ENCODE measurements around the gene KNCN.

The KNCN gene

DNA sequence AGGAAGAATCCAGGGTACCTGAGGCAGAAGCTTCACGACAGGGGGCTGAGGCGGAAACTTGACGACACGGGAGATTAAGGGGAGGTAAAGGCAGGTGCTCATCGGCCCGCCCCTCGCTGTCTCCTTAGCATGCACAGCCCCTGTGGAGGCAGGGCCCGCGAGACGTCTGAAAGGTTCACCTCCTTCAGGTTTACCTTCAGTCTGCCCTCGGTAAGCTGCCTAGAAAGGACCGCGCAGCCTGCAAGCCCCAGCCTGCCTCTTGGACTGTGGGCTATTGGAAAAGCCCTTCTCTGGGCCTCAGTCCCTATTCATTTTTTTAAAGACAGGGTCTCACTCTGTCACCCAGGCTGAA lies 28.5 kb downstream of the KNCN start:
- TF ChIP-seq, protein P1, sequence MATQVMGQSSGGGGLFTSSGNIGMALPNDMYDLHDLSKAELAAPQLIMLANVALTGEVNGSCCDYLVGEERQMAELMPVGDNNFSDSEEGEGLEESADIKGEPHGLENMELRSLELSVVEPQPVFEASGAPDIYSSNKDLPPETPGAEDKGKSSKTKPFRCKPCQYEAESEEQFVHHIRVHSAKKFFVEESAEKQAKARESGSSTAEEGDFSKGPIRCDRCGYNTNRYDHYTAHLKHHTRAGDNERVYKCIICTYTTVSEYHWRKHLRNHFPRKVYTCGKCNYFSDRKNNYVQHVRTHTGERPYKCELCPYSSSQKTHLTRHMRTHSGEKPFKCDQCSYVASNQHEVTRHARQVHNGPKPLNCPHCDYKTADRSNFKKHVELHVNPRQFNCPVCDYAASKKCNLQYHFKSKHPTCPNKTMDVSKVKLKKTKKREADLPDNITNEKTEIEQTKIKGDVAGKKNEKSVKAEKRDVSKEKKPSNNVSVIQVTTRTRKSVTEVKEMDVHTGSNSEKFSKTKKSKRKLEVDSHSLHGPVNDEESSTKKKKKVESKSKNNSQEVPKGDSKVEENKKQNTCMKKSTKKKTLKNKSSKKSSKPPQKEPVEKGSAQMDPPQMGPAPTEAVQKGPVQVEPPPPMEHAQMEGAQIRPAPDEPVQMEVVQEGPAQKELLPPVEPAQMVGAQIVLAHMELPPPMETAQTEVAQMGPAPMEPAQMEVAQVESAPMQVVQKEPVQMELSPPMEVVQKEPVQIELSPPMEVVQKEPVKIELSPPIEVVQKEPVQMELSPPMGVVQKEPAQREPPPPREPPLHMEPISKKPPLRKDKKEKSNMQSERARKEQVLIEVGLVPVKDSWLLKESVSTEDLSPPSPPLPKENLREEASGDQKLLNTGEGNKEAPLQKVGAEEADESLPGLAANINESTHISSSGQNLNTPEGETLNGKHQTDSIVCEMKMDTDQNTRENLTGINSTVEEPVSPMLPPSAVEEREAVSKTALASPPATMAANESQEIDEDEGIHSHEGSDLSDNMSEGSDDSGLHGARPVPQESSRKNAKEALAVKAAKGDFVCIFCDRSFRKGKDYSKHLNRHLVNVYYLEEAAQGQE (IDR thresholded peaks at IDR 0.05; ENCODE audit: insufficient read depth in 1 of 2, low read depth in 2 of 2, low read length in 2 of 2), result no peak

DNA sequence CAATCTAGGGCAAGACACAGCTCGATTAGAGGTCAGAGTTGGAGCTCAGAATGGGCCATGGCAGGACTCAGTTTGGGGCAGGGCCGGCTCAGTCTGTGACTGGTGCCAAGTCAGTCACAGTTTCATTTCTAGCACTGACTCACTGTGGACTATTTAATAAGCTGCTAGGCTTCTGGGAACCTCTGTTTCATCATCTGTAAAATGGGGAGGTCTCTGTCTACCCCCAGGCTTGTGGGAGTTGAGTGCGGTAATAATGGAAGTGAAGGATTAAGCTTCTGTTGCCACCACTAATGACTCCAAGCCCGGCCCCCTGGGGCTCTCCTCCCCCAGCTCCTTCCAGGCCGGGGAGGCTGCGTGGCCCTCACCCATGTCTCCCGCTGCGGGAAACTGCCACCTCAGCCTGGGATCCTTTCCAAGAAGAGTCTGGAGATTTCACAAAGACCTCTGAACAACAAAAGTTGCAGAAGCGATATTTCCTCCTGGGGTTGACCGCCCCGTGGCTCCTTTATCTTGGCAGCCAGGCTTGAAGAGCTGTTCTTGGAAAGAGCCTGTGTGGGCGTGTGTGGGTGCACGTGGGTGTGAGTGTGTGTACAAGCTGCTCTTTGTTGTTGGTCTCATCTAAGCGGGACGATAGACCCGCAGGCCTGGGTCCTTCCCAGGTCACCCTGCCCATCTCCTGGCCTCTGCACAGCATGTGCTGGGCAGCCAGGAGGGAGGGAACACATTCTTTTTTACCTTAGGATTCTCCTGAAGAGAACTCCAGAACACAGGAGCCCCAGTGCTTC lies 29.1 kb downstream of the KNCN start:
- TF ChIP-seq FOXP2 (optimal IDR thresholded peaks at IDR 0.05; ENCODE audit: borderline replicate concordance, extremely low read depth, extremely low read length, insufficient read depth) (no peak), POLR2AphosphoS5 (IDR thresholded peaks at IDR 0.05; ENCODE audit: low read depth, low read length) (no peak), SIN3A (IDR thresholded peaks at IDR 0.05; ENCODE audit: borderline replicate concordance, insufficient read depth, low read length) (no peak), TAF1 (IDR thresholded peaks at IDR 0.05; ENCODE audit: borderline replicate concordance, insufficient read depth, low read length) (no peak)
- TF ChIP-seq, protein P1 (IDR thresholded peaks at IDR 0.05; ENCODE audit: insufficient read depth in 1 of 2, low read depth in 2 of 2, low read length in 2 of 2), result no peak

DNA sequence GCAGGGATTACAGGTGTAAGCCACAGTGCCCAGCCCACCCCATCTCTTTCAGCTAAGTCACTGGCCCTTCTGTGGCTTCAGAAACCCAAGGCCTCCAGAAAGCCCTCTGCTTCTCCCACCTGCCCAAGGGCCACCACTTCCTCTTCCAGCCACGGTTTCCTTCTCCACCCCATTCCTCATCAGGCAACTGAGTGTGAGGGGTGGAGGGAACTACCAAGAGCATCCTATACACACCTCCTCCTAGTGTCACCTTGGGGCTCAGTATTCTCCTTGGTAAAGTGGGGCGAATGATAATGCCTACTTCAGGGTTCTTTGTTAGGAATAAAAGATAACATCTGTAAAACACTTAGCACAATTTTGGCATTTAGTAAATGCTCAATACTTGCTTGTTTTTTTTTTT lies 30.0 kb downstream of the KNCN start:
- no peak for TF ChIP-seq SIN3A (IDR thresholded peaks at IDR 0.05; ENCODE audit: borderline replicate concordance, insufficient read depth, low read length)
- TF ChIP-seq, protein P1 (IDR thresholded peaks at IDR 0.05; ENCODE audit: insufficient read depth in 1 of 2, low read depth in 2 of 2, low read length in 2 of 2), result no peak

DNA sequence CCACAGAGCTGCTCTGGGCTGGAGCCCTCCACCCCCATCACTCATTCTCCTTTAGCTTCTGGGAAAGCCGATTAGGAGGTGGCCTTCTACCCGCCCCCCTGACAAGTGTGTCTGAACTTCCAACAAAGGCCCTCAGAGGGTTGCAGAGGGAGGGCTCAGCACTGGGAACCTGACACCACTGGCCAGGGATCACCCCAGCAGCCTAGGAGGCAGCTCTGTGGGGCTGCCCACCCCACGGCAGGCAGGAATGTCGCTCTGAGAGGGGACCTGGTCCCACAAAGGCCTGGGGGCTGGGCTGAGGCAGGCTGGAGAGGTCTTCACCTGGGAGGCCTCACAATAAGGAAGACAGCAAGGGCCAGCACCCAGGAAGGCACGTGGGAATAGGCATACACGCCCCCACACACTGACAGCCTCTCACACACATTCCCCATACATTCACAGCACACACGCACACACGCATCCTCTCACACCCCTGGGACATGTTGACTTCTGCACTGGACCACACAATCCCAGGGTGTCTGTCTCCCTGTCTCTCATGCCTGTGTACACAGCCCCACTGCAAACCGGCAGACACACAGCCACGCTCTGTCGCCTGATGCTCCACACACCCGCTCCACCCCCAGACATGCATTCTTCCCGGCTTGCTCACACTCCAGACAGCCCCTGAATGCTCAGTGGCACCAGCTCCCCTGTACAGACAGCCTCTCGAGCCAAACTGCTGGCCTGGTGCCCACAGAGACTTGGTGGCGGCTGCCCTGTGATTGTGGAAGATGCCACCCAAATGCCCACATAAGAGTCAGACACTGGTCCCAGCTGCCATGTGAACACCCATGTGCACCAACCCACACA lies 31.2 kb downstream of the KNCN start:
- TF ChIP-seq TAF1 (IDR thresholded peaks at IDR 0.05; ENCODE audit: borderline replicate concordance, insufficient read depth, low read length) (no peak), SIN3A (IDR thresholded peaks at IDR 0.05; ENCODE audit: borderline replicate concordance, insufficient read depth, low read length) (no peak), POLR2AphosphoS5 (IDR thresholded peaks at IDR 0.05; ENCODE audit: low read depth, low read length) (no peak), FOXP2 (optimal IDR thresholded peaks at IDR 0.05; ENCODE audit: borderline replicate concordance, extremely low read depth, extremely low read length, insufficient read depth) (no peak)
- TF ChIP-seq, protein P1 (IDR thresholded peaks at IDR 0.05; ENCODE audit: insufficient read depth in 1 of 2, low read depth in 2 of 2, low read length in 2 of 2), result no peak
